OCI-LY7 (cell line): ENCODE measurements around the gene RDH16. TPM values are rescaled to one million over a fixed set of nuclear protein-coding genes. Genes with fewer than 3 reads are reported as not detected.

Source experiments
- BruUV-seq: library from RNA; stranded (reverse); fragments of 400-500 nt; replicated peaks from 2 replicates; lab custom pipeline; 2021; lab: Mats Ljungman, UMichigan
- CTCF ChIA-PET: fragments of 300-600 bp; sonication (Branson Sonifier 250); formaldehyde crosslinking; loops from one replicate; lab custom pipeline; 2022; ENCODE audit warnings: antibody characterized with exemption; ENCODE audit not compliant: unreplicated experiment; lab: Charles Lee
- POLR2A ChIA-PET: fragments of 300-600 bp; sonication (Branson Sonifier 250); formaldehyde crosslinking; loops from one replicate; lab custom pipeline; 2022; ENCODE audit warnings: antibody characterized with exemption; lab: Charles Lee
- DNase-seq: peaks from one replicate; pipeline ENCODE4 v3.0.0-alpha.2; 2015; ENCODE audit warnings: low spot score
- H2AFZ ChIP-seq: fragments of 200-600 bp; sonication (generic), shearing (Covaris generic); 2 replicates; pipeline ENCODE4 v1.6.1; 2014; ENCODE audit warnings: mild to moderate bottlenecking, antibody characterized with exemption, low read length, moderate library complexity
- H3K27ac ChIP-seq: fragments of 200-600 bp; sonication (generic); 2 replicates; pipeline ENCODE4 v1.5.1; 2014; ENCODE audit warnings: mixed run types, low read depth, mild to moderate bottlenecking, moderate library complexity, low read length, inconsistent platforms; ENCODE audit not compliant: poor library complexity, severe bottlenecking
- H3K36me3 ChIP-seq: fragments of 200-600 bp; sonication (generic); 2 replicates; pipeline ENCODE4 v1.6.1; 2014; ENCODE audit warnings: mild to moderate bottlenecking, antibody characterized with exemption, low read length, moderate library complexity, mixed read lengths; ENCODE audit not compliant: insufficient read depth
- H3K4me1 ChIP-seq: fragments of 200-600 bp; sonication (generic); 2 replicates; pipeline ENCODE4 v1.5.1; 2014; ENCODE audit warnings: mild to moderate bottlenecking, low read length; ENCODE audit not compliant: insufficient read depth, poor library complexity, severe bottlenecking
- H3K4me2 ChIP-seq: fragments of 200-600 bp; sonication (generic); 2 replicates; pipeline ENCODE4 v1.6.1; 2014; ENCODE audit warnings: mild to moderate bottlenecking, low read length
- H3K4me3 ChIP-seq: fragments of 200-600 bp; sonication (generic); 2 replicates; pipeline ENCODE4 v1.5.1; 2014; ENCODE audit warnings: mild to moderate bottlenecking, low read depth, low read length; ENCODE audit not compliant: poor library complexity, severe bottlenecking
- H3K79me2 ChIP-seq: fragments of 200-600 bp; sonication (generic); 2 replicates; pipeline ENCODE4 v1.6.1; 2016; ENCODE audit warnings: low read depth, mild to moderate bottlenecking, low read length, moderate library complexity, mixed read lengths; ENCODE audit not compliant: insufficient read depth
- H3K9me2 ChIP-seq: fragments of 200-600 bp; sonication (generic); 2 replicates; pipeline ENCODE4 v1.6.1; 2016; ENCODE audit warnings: mild to moderate bottlenecking, low read length, mixed read lengths; ENCODE audit not compliant: insufficient read depth
- H3K9me3 ChIP-seq: fragments of 200-600 bp; sonication (generic); 2 replicates; pipeline ENCODE4 v1.6.1; 2014; ENCODE audit warnings: mild to moderate bottlenecking, mixed run types, low read length, mixed read lengths
- H4K20me1 ChIP-seq: fragments of 200-600 bp; sonication (generic); 2 replicates; pipeline ENCODE4 v1.6.1; 2014; ENCODE audit warnings: mild to moderate bottlenecking, antibody characterized with exemption, low read length, moderate library complexity, mixed read lengths; ENCODE audit not compliant: insufficient read depth
- CTCF ChIP-seq: fragments of 200-600 bp; sonication (generic); conservative IDR thresholded peaks from 2 replicates; pipeline ENCODE4 v1.5.1; 2014; ENCODE audit warnings: mild to moderate bottlenecking, antibody characterized with exemption, low read length, moderate library complexity, mixed read lengths
- EZH2phosphoT487 ChIP-seq: fragments of 200-600 bp; sonication (generic); IDR thresholded peaks from 2 replicates; pipeline ENCODE4 v1.6.1; 2018; ENCODE audit warnings: low read depth, borderline replicate concordance, mild to moderate bottlenecking, mixed run types, antibody characterized with exemption, low read length, moderate library complexity, mixed read lengths
- intact Hi-C: fragments of 100-400 bp; cut with micrococcal nuclease; formaldehyde crosslinking; loops from one replicate; pipeline ENCODE4 v1.10.0; 2022; ENCODE audit not compliant: unreplicated experiment
- total RNA-seq, 2 experiments: library from RNA; depleted of rRNA in 1 of 2; stranded (reverse); fragments of >200 nt in 1 of 2; shearing (Covaris generic) in 1 of 2; gene quantifications; 2 replicates each; pipeline ENCODE4 v1.2.3, GENCODE V29; 2014 to 2022

Gene RDH16
- total RNA-seq, 2 experiments from 2014 or later = 0.06 to 0.13 TPM

GRCh38 chr12:56916996-56917333, 40.4 kb downstream of the RDH16 start:
- ChIA-PET POLR2A (interaction anchor here (0.6 to 0.7 kb wide), 2 partner anchors 147 to 481 kb away, joined by 3 read pairs; no protein-coding TSS in a partner anchor), CTCF (no interaction called here)
- H3K79me2 ChIP-seq = no peaks in the 10 kb centered on the region
- H3K4me3 ChIP-seq = no peak overlapping the region
- no peak for DNase-seq
- no peak overlapping the region for H2AFZ ChIP-seq
- no TSS peak for BruUV-seq
- H3K4me1 ChIP-seq = no peaks in the 10 kb centered on the region
- H3K9me2 ChIP-seq = no peaks in the 10 kb centered on the region
- TF ChIP-seq CTCF = no peak
- no peak for TF ChIP-seq EZH2phosphoT487
- H3K4me2 ChIP-seq = no peak overlapping the region
- H4K20me1 ChIP-seq = no peaks in the 10 kb centered on the region
- no peak overlapping the region for H3K27ac ChIP-seq
- intact Hi-C loops = no loop called here
- H3K36me3 ChIP-seq = no peaks in the 10 kb centered on the region
- no peaks in the 10 kb centered on the region for H3K9me3 ChIP-seq

DNA sequence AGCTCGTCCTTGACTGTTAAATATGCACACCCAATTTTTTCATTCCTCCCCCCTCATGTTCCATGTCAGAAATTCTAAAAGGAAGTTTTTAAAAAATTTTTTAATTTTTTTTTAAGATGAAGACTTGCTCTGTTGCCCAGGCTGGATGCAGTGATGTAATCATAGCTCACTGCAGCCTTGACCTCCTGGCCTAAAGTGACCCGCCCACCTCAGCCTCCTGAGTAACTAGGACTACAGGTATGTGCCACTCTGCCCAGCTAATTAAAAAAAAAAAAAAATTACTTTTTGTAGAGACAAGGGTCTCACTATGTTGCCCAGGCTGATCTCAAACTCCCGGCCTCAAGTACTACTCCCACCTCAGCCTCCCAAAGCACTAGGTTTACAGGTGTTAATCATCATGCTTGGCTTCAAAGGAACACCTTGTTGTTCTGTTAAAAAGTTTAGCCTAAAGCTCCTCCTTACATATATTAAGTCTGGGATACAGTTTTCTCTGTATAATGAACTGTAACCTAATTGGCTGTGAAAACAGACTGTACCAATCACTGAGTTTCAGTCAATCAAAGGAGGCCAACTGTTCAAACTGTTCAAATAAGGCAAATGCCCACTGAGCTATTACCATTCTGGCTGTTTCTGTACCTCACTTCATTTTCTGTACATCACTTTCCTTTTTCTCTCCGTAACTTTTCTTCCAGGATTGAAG, 41.0 kb downstream of the RDH16 start:
- ChIA-PET CTCF (no interaction called here), POLR2A (interaction anchor here (0.6 to 0.7 kb wide), 2 partner anchors 147 to 481 kb away, joined by 3 read pairs; no protein-coding TSS in a partner anchor)
- Histone ChIP-seq H3K9me3 (no peaks in the 10 kb centered on the region), H3K27ac (no peak overlapping the region), H3K4me2 (no peak overlapping the region), H3K9me2 (no peaks in the 10 kb centered on the region), H2AFZ (no peak overlapping the region), H3K36me3 (no peaks in the 10 kb centered on the region), H3K4me3 (no peak overlapping the region), H3K4me1 (no peaks in the 10 kb centered on the region), H3K79me2 (no peaks in the 10 kb centered on the region), H4K20me1 (no peaks in the 10 kb centered on the region)
- no peak for DNase-seq
- intact Hi-C loops = no loop called here
- BruUV-seq = no TSS peak
- TF ChIP-seq CTCF = no peak
- no peak for TF ChIP-seq EZH2phosphoT487

DNA sequence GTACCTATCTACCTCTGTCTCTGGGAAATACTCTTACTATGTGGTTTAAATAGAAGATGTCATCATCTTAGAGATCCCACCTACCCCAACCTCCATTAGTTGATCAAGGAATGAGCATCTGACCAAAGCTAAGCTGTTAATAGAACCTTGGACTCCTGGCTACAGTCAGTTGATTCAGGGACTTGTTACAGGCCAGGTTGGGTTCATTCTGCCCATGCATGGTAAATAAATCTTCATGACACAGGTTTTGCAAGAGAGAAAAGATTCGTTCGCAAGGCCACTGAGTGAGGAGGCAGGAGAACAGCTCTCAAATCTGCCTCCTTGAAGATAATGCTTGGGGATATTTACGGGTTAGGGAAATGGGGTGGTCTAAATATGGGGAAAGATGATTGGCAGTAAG, 42.7 kb downstream of the RDH16 start:
- H3K27ac ChIP-seq = no peak overlapping the region
- no peaks in the 10 kb centered on the region for H3K9me2 ChIP-seq
- TF ChIP-seq CTCF (no peak), EZH2phosphoT487 (no peak)
- no TSS peak for BruUV-seq
- H3K9me3 ChIP-seq = 0 out of 2 replicates have a peak, but pooled peaks cover 3% of the 10 kb centered on the region
- no peaks in the 10 kb centered on the region for H3K4me1 ChIP-seq
- H3K4me3 ChIP-seq = no peak overlapping the region
- no peaks in the 10 kb centered on the region for H4K20me1 ChIP-seq
- intact Hi-C loops = no loop called here
- ChIA-PET POLR2A (no interaction called here), CTCF (no interaction called here)
- DNase-seq = no peak
- H3K36me3 ChIP-seq = no peaks in the 10 kb centered on the region
- H2AFZ ChIP-seq = no peak overlapping the region
- no peak overlapping the region for H3K4me2 ChIP-seq
- H3K79me2 ChIP-seq = no peaks in the 10 kb centered on the region
